K562 (cell line): ENCODE measurements around the gene PRCD. TPM values are rescaled to one million over a fixed set of nuclear protein-coding genes. Genes with fewer than 3 reads are reported as not detected.
A peak's percentile ranks its signal among the peaks of the same experiment; 100 is the strongest.

Experiments
- AFF1 ChIP-seq, 2 experiments: fragments of 450-650 bp; IDR thresholded peaks; 2 replicates each; pipeline ENCODE4 v1.6.1; 2018; ENCODE audit warnings: mild to moderate bottlenecking in 2 of 2, low read depth in 1 of 2; ENCODE audit not compliant: partially characterized antibody in 2 of 2
- CREB3 ChIP-seq: fragments of 450-650 bp; conservative IDR thresholded peaks from 2 replicates; pipeline ENCODE4 v1.6.1; 2016; ENCODE audit warnings: missing genetic modification characterization, low read depth, mild to moderate bottlenecking, missing compliant biosample characterization, moderate library complexity
- DEAF1 ChIP-seq: fragments of 450-650 bp; formaldehyde crosslinking; IDR thresholded peaks from 2 replicates; pipeline ENCODE4 v1.4.0; 2020; ENCODE audit warnings: mild to moderate bottlenecking, moderate library complexity
- E2F5 ChIP-seq: sonication (generic); formaldehyde crosslinking; IDR thresholded peaks from 2 replicates; pipeline ENCODE4 v1.8.0; 2022; ENCODE audit warnings: mild to moderate bottlenecking, missing genetic modification reagents
- EP300 ChIP-seq: IDR thresholded peaks from 2 replicates; pipeline ENCODE4 v1.6.1; 2012; ENCODE audit warnings: low read length, improper control_type of control experiment
- FOXA1 ChIP-seq: fragments of 450-650 bp; IDR thresholded peaks from 2 replicates; pipeline ENCODE4 v1.6.1; 2016; ENCODE audit warnings: mild to moderate bottlenecking, borderline replicate concordance
- NELFE ChIP-seq: IDR thresholded peaks from 2 replicates; pipeline ENCODE4 v1.6.1; 2011; ENCODE audit warnings: mild to moderate bottlenecking; ENCODE audit not compliant: insufficient read depth, insufficient read length
- NFE2 ChIP-seq: IDR thresholded peaks from 2 replicates; pipeline ENCODE4 v1.6.1; 2014; ENCODE audit warnings: antibody characterized with exemption, low read depth
- POLR2AphosphoS5 ChIP-seq: IDR thresholded peaks from 2 replicates; pipeline ENCODE4 v1.6.1; 2011; ENCODE audit warnings: mild to moderate bottlenecking, low read depth, low read length, moderate library complexity; ENCODE audit not compliant: control insufficient read depth, insufficient read depth
- POLR3A ChIP-seq: IDR thresholded peaks from 2 replicates; pipeline ENCODE4 v1.6.1; 2011; ENCODE audit warnings: borderline replicate concordance, mild to moderate bottlenecking, moderate library complexity; ENCODE audit not compliant: insufficient read length, insufficient read depth; ENCODE audit errors: extremely low read depth
- SAP30 ChIP-seq: fragments of 200-600 bp; sonication (generic); IDR thresholded peaks from 2 replicates; pipeline ENCODE4 v1.6.1; 2012; ENCODE audit warnings: borderline replicate concordance, low read depth, mild to moderate bottlenecking, moderate library complexity, low read length, control low read depth, inconsistent platforms; ENCODE audit not compliant: insufficient read depth, poor library complexity, severe bottlenecking
- SFPQ ChIP-seq: fragments of 200-400 bp; formaldehyde crosslinking; IDR thresholded peaks from 2 replicates; pipeline ENCODE4 v1.6.1; 2017; ENCODE audit warnings: mild to moderate bottlenecking, low read depth, low read length, moderate library complexity
- U2AF2 ChIP-seq: fragments of 200-400 bp; formaldehyde crosslinking; optimal IDR thresholded peaks from 2 replicates; pipeline ENCODE3; 2017; ENCODE audit warnings: low read depth, mild to moderate bottlenecking, low read length
- ZBTB1 ChIP-seq: sonication (generic); formaldehyde crosslinking; IDR thresholded peaks from 2 replicates; pipeline ENCODE4 v1.8.1; 2023; ENCODE audit warnings: missing genetic modification reagents, low read depth, mild to moderate bottlenecking, borderline replicate concordance
- ZEB2 ChIP-seq: fragments of 450-650 bp; IDR thresholded peaks from 2 replicates; pipeline ENCODE4 v1.6.1; 2016
- polyA plus RNA-seq, 8 experiments: library from polyadenylated mRNA; depleted of rRNA in 4 of 8; stranded (reverse) in 5 of 8; unstranded in 3 of 8; fragments of >200 nt; fragmentation: Nextera tagmentation in 2 of 8; fragmentation: Illumina TruSeq in 1 of 8; extraction: Ambion mirVana in 2 of 8; extraction: Trizol in 1 of 8; gene quantifications; 2 replicates each; pipeline versions ENCODE4 v1.2.1 to v1.2.3, GENCODE V29; 2011 to 2014; ENCODE audit warnings: inconsistent platforms in 1 of 8, missing spikeins in 1 of 8
- total RNA-seq, 7 experiments: library from RNA; depleted of rRNA in 6 of 7; stranded (reverse); fragments of >200 nt in 6 of 7; fragmentation: Illumina TruSeq in 2 of 7; extraction: Trizol in 2 of 7; gene quantifications; 2 replicates each; pipeline versions ENCODE4 v1.2.1 to v1.2.3, GENCODE V29; 2011 to 2021; ENCODE audit warnings: low replicate concordance in 1 of 7

PRCD gene
- total and polyA plus RNA-seq, 9 of the 15 experiments (the other 6 are each of a cell fraction or from before 2014, with no cell fraction given): 0.20 to 0.25 (median 0.21) TPM; not detected in 6

GRCh38 chr17:76557368-76558197, 17.7 kb downstream of the PRCD start (continued):
- 0 out of 2 replicates have a peak, but pooled peaks have one; percentile 27 for TF ChIP-seq DEAF1 (CRISPR knock-in tag)
- no peak for TF ChIP-seq POLR3A
- peak; percentile 81 for TF ChIP-seq SAP30
- peak; percentile 96 for TF ChIP-seq POLR2AphosphoS5
- TF ChIP-seq EP300: no peak; the same call in 1 of the 2 replicates
- no peak for TF ChIP-seq ZEB2
- TF ChIP-seq CREB3 (tag): no peak; the same call in 1 of the 2 replicates
- no peak for TF ChIP-seq NELFE
- TF ChIP-seq E2F5: 0 out of 2 replicates have a peak, but pooled peaks have one; percentile 41
- TF ChIP-seq NFE2: no peak
- TF ChIP-seq U2AF2: no peak
- TF ChIP-seq AFF1 (IDR thresholded peaks at IDR 0.05; ENCODE audit: low read depth in 1 of 2, partially characterized antibody in 2 of 2): peak in 1 of 2 experiments; percentile 82
- no peak for TF ChIP-seq FOXA1
- no peak for TF ChIP-seq SFPQ
- 0 out of 2 replicates have a peak, but pooled peaks have one; percentile 39 for TF ChIP-seq ZBTB1 (CRISPR knock-in tag)
